ENCODE results near the gene CXXC4.
A peak's percentile ranks its signal among the peaks of the same experiment; 100 is the strongest.

CXXC4 gene

DNA sequence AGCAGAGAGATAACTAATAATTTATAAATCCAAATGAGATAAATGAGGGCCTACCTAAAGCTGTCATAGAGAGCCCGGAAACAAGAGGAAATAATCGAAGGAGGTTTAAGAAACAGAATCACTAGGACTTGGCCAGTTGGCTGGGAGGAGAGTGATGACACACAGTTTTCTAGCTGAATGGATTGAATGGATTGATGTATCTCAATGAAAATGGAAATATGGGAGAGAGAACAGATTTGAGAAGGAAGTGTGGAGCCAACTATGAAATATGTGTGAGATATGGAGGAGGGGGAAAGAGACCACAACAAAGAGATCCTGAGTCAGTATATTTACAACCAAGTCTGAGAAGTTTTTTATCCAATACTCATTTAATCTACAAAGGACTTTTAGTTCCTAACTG lies 35.7 kb upstream of the CXXC4 start:
- no peak overlapping the region for H3K4me2 ChIP-seq (ENCODE audit: low read length, poor library complexity, severe bottlenecking)

DNA sequence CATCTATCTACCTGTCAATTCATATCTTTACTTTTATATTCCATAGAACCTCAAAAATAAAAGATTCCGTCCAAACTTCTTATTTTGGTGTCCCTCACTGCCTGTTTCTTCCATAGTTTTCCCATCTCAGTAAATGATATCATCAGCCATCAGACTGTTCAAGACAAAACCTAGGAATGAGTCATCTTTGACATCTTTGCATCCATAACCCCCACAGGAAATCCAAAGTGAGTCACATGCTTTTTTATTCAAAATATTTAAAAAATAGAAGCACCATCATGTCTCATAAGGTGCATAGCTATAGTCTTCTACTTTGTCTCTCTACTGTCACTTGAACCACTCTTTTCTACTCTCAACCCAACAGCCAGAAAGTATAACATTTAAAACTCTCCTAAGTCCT lies 29.9 kb upstream of the CXXC4 start:
- no peak overlapping the region for H3K4me3 ChIP-seq (ENCODE audit: insufficient read depth in 1 of 2, low read depth in 1 of 2, low read length in 2 of 2)
- H3K79me1 ChIP-seq (replicated peaks; ENCODE audit: low read length, poor library complexity, severe bottlenecking): no peaks in the 10 kb centered on the region
- H3K14ac ChIP-seq (ENCODE audit: low read length in 2 of 2): no peak overlapping the region
- no peak overlapping the region for H3K9ac ChIP-seq (ENCODE audit: low read length)
- 64% methylated on average over 1 of the region's 1 CpG for WGBS
- no peaks in the 10 kb centered on the region for H3K27me3 ChIP-seq (ENCODE audit: control insufficient read depth in 1 of 2, insufficient read depth in 1 of 2, low read length in 2 of 2)
- no peak overlapping the region for H2BK12ac ChIP-seq (ENCODE audit: low read length in 2 of 2)
- H2AK5ac ChIP-seq (ENCODE audit: low read length, severe bottlenecking): no peak overlapping the region
- H2BK120ac ChIP-seq (ENCODE audit: low read depth, low read length): no peak overlapping the region
- H3K9me3 ChIP-seq (ENCODE audit: control insufficient read depth, low read length): no peaks in the 10 kb centered on the region
- DNase-seq: peak; percentile 69
- no peak overlapping the region for H2AFZ ChIP-seq (ENCODE audit: low read depth, low read length)
- no peak overlapping the region for H4K8ac ChIP-seq (ENCODE audit: low read length)
- no peak overlapping the region for H3K4ac ChIP-seq (ENCODE audit: low read depth in 1 of 2, low read length in 2 of 2)
- H3K18ac ChIP-seq (ENCODE audit: low read depth in 1 of 2, low read length in 2 of 2): no peak overlapping the region
- H3K4me1 ChIP-seq (ENCODE audit: control insufficient read depth, insufficient read depth, low read depth, low read length): no peaks in the 10 kb centered on the region
- no peak overlapping the region for H3K4me2 ChIP-seq (ENCODE audit: low read length, poor library complexity, severe bottlenecking)
- H3K27ac ChIP-seq (ENCODE audit: low read length, poor library complexity, severe bottlenecking): no peak overlapping the region
- no peaks in the 10 kb centered on the region for H3K36me3 ChIP-seq (ENCODE audit: control insufficient read depth in 1 of 2, insufficient read depth in 2 of 2, low read depth in 1 of 2, low read length in 2 of 2)
- H4K91ac ChIP-seq (ENCODE audit: low read length): no peak overlapping the region
- H3K23ac ChIP-seq (ENCODE audit: low read length in 2 of 2): no peak overlapping the region
- H2BK15ac ChIP-seq (ENCODE audit: low read depth, poor library complexity, severe bottlenecking): no peak overlapping the region
- H2BK5ac ChIP-seq (ENCODE audit: low read depth, low read length, poor library complexity, severe bottlenecking): no peak overlapping the region

More for the DNA sequence above, 35.7 kb upstream of the CXXC4 start:
- Histone ChIP-seq H3K4ac (ENCODE audit: low read depth in 1 of 2, low read length in 2 of 2) (no peak overlapping the region), H3K4me1 (ENCODE audit: control insufficient read depth, insufficient read depth, low read depth, low read length) (no peaks in the 10 kb centered on the region), H2BK12ac (ENCODE audit: low read length in 2 of 2) (no peak overlapping the region), H3K9me3 (ENCODE audit: control insufficient read depth, low read length) (no peaks in the 10 kb centered on the region), H3K79me1 (replicated peaks; ENCODE audit: low read length, poor library complexity, severe bottlenecking) (no peaks in the 10 kb centered on the region), H2BK120ac (ENCODE audit: low read depth, low read length) (no peak overlapping the region), H2BK15ac (ENCODE audit: low read depth, poor library complexity, severe bottlenecking) (no peak overlapping the region), H4K91ac (ENCODE audit: low read length) (no peak overlapping the region), H3K36me3 (ENCODE audit: control insufficient read depth in 1 of 2, insufficient read depth in 2 of 2, low read depth in 1 of 2, low read length in 2 of 2) (no peaks in the 10 kb centered on the region), H3K9ac (ENCODE audit: low read length) (no peak overlapping the region), H2AK5ac (ENCODE audit: low read length, severe bottlenecking) (no peak overlapping the region), H3K4me3 (ENCODE audit: insufficient read depth in 1 of 2, low read depth in 1 of 2, low read length in 2 of 2) (no peak overlapping the region), H3K27me3 (ENCODE audit: control insufficient read depth in 1 of 2, insufficient read depth in 1 of 2, low read length in 2 of 2) (no peaks in the 10 kb centered on the region), H3K23ac (ENCODE audit: low read length in 2 of 2) (no peak overlapping the region), H3K18ac (ENCODE audit: low read depth in 1 of 2, low read length in 2 of 2) (no peak overlapping the region), H2AFZ (ENCODE audit: low read depth, low read length) (no peak overlapping the region), H2BK5ac (ENCODE audit: low read depth, low read length, poor library complexity, severe bottlenecking) (no peak overlapping the region), H3K14ac (ENCODE audit: low read length in 2 of 2) (no peak overlapping the region), H3K27ac (ENCODE audit: low read length, poor library complexity, severe bottlenecking) (no peak overlapping the region), H4K8ac (ENCODE audit: low read length) (no peak overlapping the region)
- 97% methylated on average over 2 of the region's 2 CpGs for WGBS
- no peak for DNase-seq

GRCh38 chr4:104524026-104524425 lies 29.3 kb upstream of the CXXC4 start:
- Histone ChIP-seq H3K27me3 (ENCODE audit: control insufficient read depth in 1 of 2, insufficient read depth in 1 of 2, low read length in 2 of 2) (no peaks in the 10 kb centered on the region), H2BK5ac (ENCODE audit: low read depth, low read length, poor library complexity, severe bottlenecking) (no peak overlapping the region), H3K4me3 (ENCODE audit: insufficient read depth in 1 of 2, low read depth in 1 of 2, low read length in 2 of 2) (no peak overlapping the region), H3K18ac (ENCODE audit: low read depth in 1 of 2, low read length in 2 of 2) (no peak overlapping the region), H3K4me1 (ENCODE audit: control insufficient read depth, insufficient read depth, low read depth, low read length) (no peaks in the 10 kb centered on the region), H3K27ac (ENCODE audit: low read length, poor library complexity, severe bottlenecking) (no peak overlapping the region), H3K14ac (ENCODE audit: low read length in 2 of 2) (no peak overlapping the region), H4K91ac (ENCODE audit: low read length) (no peak overlapping the region), H4K8ac (ENCODE audit: low read length) (no peak overlapping the region), H3K36me3 (ENCODE audit: control insufficient read depth in 1 of 2, insufficient read depth in 2 of 2, low read depth in 1 of 2, low read length in 2 of 2) (no peaks in the 10 kb centered on the region), H2BK120ac (ENCODE audit: low read depth, low read length) (no peak overlapping the region), H3K23ac (ENCODE audit: low read length in 2 of 2) (no peak overlapping the region), H3K4ac (ENCODE audit: low read depth in 1 of 2, low read length in 2 of 2) (no peak overlapping the region), H3K4me2 (ENCODE audit: low read length, poor library complexity, severe bottlenecking) (no peak overlapping the region), H2AFZ (ENCODE audit: low read depth, low read length) (no peak overlapping the region), H3K9ac (ENCODE audit: low read length) (no peak overlapping the region), H2BK15ac (ENCODE audit: low read depth, poor library complexity, severe bottlenecking) (no peak overlapping the region), H2BK12ac (ENCODE audit: low read length in 2 of 2) (no peak overlapping the region), H2AK5ac (ENCODE audit: low read length, severe bottlenecking) (no peak overlapping the region), H3K9me3 (ENCODE audit: control insufficient read depth, low read length) (no peaks in the 10 kb centered on the region), H3K79me1 (replicated peaks; ENCODE audit: low read length, poor library complexity, severe bottlenecking) (no peaks in the 10 kb centered on the region)
- WGBS: 67% methylated on average over 2 of the region's 2 CpGs
- DNase-seq: peak; percentile 9

DNA sequence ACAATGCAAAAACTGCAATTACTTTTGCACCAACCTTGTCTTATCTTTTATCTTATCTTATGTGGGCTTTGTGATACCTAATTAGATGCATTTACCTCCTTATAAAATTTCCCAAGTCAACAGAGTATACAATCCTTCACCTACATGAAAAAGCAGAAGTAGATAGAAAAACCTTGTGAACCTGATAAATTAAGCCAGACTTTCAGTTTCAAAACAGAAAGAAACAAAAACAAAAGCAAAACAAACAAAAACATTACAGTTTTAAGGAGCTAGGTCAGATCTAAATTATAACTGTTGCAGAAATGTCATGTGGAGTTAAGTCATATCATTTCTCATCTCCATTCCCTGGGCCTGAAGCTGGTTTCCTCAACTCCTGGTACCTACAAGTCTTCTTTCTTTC lies 24.9 kb upstream of the CXXC4 start:
- no peak overlapping the region for H2BK12ac ChIP-seq (ENCODE audit: low read length in 2 of 2)
- H3K9ac ChIP-seq (ENCODE audit: low read length): no peak overlapping the region
- no peak overlapping the region for H3K23ac ChIP-seq (ENCODE audit: low read length in 2 of 2)
- H3K4ac ChIP-seq (ENCODE audit: low read depth in 1 of 2, low read length in 2 of 2): no peak overlapping the region
- H3K18ac ChIP-seq (ENCODE audit: low read depth in 1 of 2, low read length in 2 of 2): no peak overlapping the region
- H2AFZ ChIP-seq (ENCODE audit: low read depth, low read length): no peak overlapping the region
- H3K36me3 ChIP-seq (ENCODE audit: control insufficient read depth in 1 of 2, insufficient read depth in 2 of 2, low read depth in 1 of 2, low read length in 2 of 2): no peaks in the 10 kb centered on the region
- no peak overlapping the region for H2AK5ac ChIP-seq (ENCODE audit: low read length, severe bottlenecking)
- H2BK120ac ChIP-seq (ENCODE audit: low read depth, low read length): no peak overlapping the region
- H2BK5ac ChIP-seq (ENCODE audit: low read depth, low read length, poor library complexity, severe bottlenecking): no peak overlapping the region
- H3K4me2 ChIP-seq (ENCODE audit: low read length, poor library complexity, severe bottlenecking): no peak overlapping the region
- DNase-seq: no peak
- no peaks in the 10 kb centered on the region for H3K4me1 ChIP-seq (ENCODE audit: control insufficient read depth, insufficient read depth, low read depth, low read length)
- no peaks in the 10 kb centered on the region for H3K9me3 ChIP-seq (ENCODE audit: control insufficient read depth, low read length)
- no peak overlapping the region for H3K14ac ChIP-seq (ENCODE audit: low read length in 2 of 2)
- H3K79me1 ChIP-seq (replicated peaks; ENCODE audit: low read length, poor library complexity, severe bottlenecking): no peaks in the 10 kb centered on the region
- H2BK15ac ChIP-seq (ENCODE audit: low read depth, poor library complexity, severe bottlenecking): no peak overlapping the region
- H4K8ac ChIP-seq (ENCODE audit: low read length): no peak overlapping the region
- H3K27me3 ChIP-seq (ENCODE audit: control insufficient read depth in 1 of 2, insufficient read depth in 1 of 2, low read length in 2 of 2): no peaks in the 10 kb centered on the region
- no peak overlapping the region for H3K4me3 ChIP-seq (ENCODE audit: insufficient read depth in 1 of 2, low read depth in 1 of 2, low read length in 2 of 2)
- H3K27ac ChIP-seq (ENCODE audit: low read length, poor library complexity, severe bottlenecking): no peak overlapping the region
- H4K91ac ChIP-seq (ENCODE audit: low read length): no peak overlapping the region

All from mesenchymal stem cell (in vitro differentiated cells and primary cell).